ENCODE measurements around the gene SSH3. TPM values are rescaled to one million over a fixed set of nuclear protein-coding genes. Genes with fewer than 3 reads are reported as not detected.

SSH3 gene
- total and polyA plus RNA-seq, 2 of the 8 experiments (the other 6 are each of a cell fraction or from before 2014, with no cell fraction given) = 16.9 to 19.8 TPM

DNA sequence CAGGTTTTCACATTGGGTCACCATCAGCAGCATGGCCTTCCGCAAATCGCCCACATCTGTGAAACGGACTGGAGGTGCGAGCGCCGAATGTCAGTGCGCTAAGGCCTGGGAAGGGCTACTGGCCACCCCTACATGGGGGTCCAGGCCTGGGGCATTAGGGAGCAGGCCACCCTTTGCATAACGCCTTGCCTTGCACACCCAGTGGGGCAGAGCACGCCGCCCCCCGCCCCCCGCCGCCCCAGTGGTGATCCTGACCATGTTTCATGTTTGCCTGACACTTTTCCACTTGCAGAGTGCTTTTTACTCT is 34.4 kb upstream of the SSH3 start:
- FAIRE-seq (no peak), DNase-seq (ENCODE audit: low read depth in 1 of 2, low spot score in 2 of 2) (no peak)
- Histone ChIP-seq H3K4me3 (ENCODE audit: extremely low read depth in 1 of 4, insufficient read depth in 2 of 4, low read depth in 3 of 4, low read length in 4 of 4) (no peak overlapping the region), H2AK5ac (ENCODE audit: low read depth, low read length) (no peak overlapping the region), H3K79me1 (ENCODE audit: low read depth, low read length) (peaks cover 22% of the 10 kb centered on the region), H3K36me3 (ENCODE audit: control insufficient read depth in 2 of 4, insufficient read depth in 4 of 4, low read length in 3 of 4) (peaks cover 0 to 3% (median 0%) of the 10 kb centered on the region in 4 experiments; a peak in 2 of 8 replicates), H3K23ac (ENCODE audit: insufficient read length) (no peak overlapping the region), H3K9ac (replicated peaks in 1 of 4; ENCODE audit: extremely low read depth in 1 of 4, low read depth in 3 of 4, low read length in 3 of 4) (no peak overlapping the region; a peak in 1 of 7 replicates), H2AFZ (ENCODE audit: low read length) (no peak overlapping the region), H3K4me1 (replicated peaks in 1 of 4; ENCODE audit: control insufficient read depth in 3 of 4, insufficient read depth in 4 of 4, low read length in 3 of 4) (peaks cover 8 to 30% (median 27%) of the 10 kb centered on the region in 4 experiments), H3K18ac (ENCODE audit: extremely low read depth, low read length) (no peak overlapping the region), H4K20me1 (replicated peaks in 1 of 2; ENCODE audit: control insufficient read depth in 1 of 2, insufficient read depth in 2 of 2, low read length in 2 of 2) (peaks cover 15 to 33% of the 10 kb centered on the region in 2 experiments), H3K27me3 (replicated peaks in 1 of 4; ENCODE audit: control insufficient read depth in 3 of 4, extremely low read depth in 1 of 4, insufficient read depth in 3 of 4, low read length in 3 of 4) (peaks cover 0 to 3% (median 0%) of the 10 kb centered on the region in 4 experiments; a peak in 3 of 7 replicates), H4K91ac (replicated peaks; ENCODE audit: insufficient read length, low read length) (no peak overlapping the region), H2BK15ac (ENCODE audit: low read length) (no peak overlapping the region), H3K56ac (replicated peaks; ENCODE audit: insufficient read length, low read depth, low read length) (no peak overlapping the region), H2BK120ac (replicated peaks; ENCODE audit: low read depth, low read length) (no peak overlapping the region), H3K14ac (ENCODE audit: insufficient read length) (no peak overlapping the region), H4K5ac (ENCODE audit: insufficient read length, low read depth, low read length) (no peak overlapping the region), H3K23me2 (ENCODE audit: low read depth, low read length) (peaks cover 4% of the 10 kb centered on the region), H3K79me2 (ENCODE audit: control insufficient read depth in 1 of 2, insufficient read depth in 2 of 2, low read length in 2 of 2) (peaks cover 0 to 65% of the 10 kb centered on the region in 2 experiments; a peak in 3 of 4 replicates), H2BK12ac (ENCODE audit: low read depth, low read length) (no peak overlapping the region), H4K8ac (ENCODE audit: extremely low read depth, insufficient read depth, low read length) (no peak overlapping the region), H3K9me3 (ENCODE audit: insufficient read depth in 2 of 2, low read depth in 1 of 2, low read length in 1 of 2) (no peaks in the 10 kb centered on the region), H3K27ac (ENCODE audit: low read depth, low read length) (no peak overlapping the region), H3K4me2 (ENCODE audit: insufficient read depth in 1 of 2, low read depth in 2 of 2, low read length in 2 of 2) (no peak overlapping the region; a peak in 1 of 4 replicates), H2BK5ac (ENCODE audit: low read depth, low read length) (0 out of 2 replicates have a peak overlapping the region, but pooled peaks have one; percentile 26), H3K4ac (replicated peaks; ENCODE audit: insufficient read length, low read depth, low read length) (no peak overlapping the region), H2BK20ac (ENCODE audit: low read length) (no peak overlapping the region)
- POLR2A ChIA-PET (ENCODE audit: partially characterized antibody) = interaction anchor here (1.0 to 4.2 kb wide), 5 partner anchors 20 to 83 kb away, joined by 3 to 20 read pairs (median 6); partner anchors contain the start of genes ANKRD13D and SSH3
- CTCF ChIA-PET (ENCODE audit: partially characterized antibody) = interaction anchor here (0.6 to 13.0 kb wide), 5 partner anchors 10 to 108 kb away, joined by 3 to 186 read pairs (median 4); partner anchors contain the start of gene SSH3
- WGBS, 2 experiments (ENCODE audit: extremely low coverage in 1 of 2, insufficient coverage in 1 of 2, insufficient read length in 1 of 2, insufficient replicate concordance in 2 of 2, low coverage in 1 of 2, low lambda C conversion rate in 2 of 2, missing lambda C conversion rate in 1 of 2) = 95% methylated on average over 13 of the region's 13 CpGs; no CpG with 5 or more reads in 1 of the 2 experiments
- TF ChIP-seq PHF8 (conservative IDR thresholded peaks at IDR 0.05; ENCODE audit: low read depth, low read length) (no peak), TEAD4 (IDR thresholded peaks at IDR 0.05; ENCODE audit: low read depth, low read length) (no peak), KDM4A (IDR thresholded peaks at IDR 0.05; ENCODE audit: low read depth, low read length, severe bottlenecking) (no peak), TCF12 (IDR thresholded peaks at IDR 0.05; ENCODE audit: low read depth, low read length) (no peak), JUN (IDR thresholded peaks at IDR 0.05; ENCODE audit: low read depth, low read length) (no peak), SIN3A (conservative IDR thresholded peaks at IDR 0.05 in 1 of 2, IDR thresholded peaks at IDR 0.05 in 1 of 2; ENCODE audit: low read depth in 1 of 2, low read length in 2 of 2) (no peak), EGR1 (IDR thresholded peaks at IDR 0.05; ENCODE audit: borderline replicate concordance, low read depth, low read length) (no peak)
- TF ChIP-seq, protein P1, sequence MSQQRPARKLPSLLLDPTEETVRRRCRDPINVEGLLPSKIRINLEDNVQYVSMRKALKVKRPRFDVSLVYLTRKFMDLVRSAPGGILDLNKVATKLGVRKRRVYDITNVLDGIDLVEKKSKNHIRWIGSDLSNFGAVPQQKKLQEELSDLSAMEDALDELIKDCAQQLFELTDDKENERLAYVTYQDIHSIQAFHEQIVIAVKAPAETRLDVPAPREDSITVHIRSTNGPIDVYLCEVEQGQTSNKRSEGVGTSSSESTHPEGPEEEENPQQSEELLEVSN (IDR thresholded peaks at IDR 0.05) = no peak
